Liver (tissue), 9 donors: ENCODE measurements around the gene TLCD5. TPM values are rescaled to one million over a fixed set of nuclear protein-coding genes. Genes with fewer than 3 reads are reported as not detected.

ENCODE experiments used
- DNase-seq: peaks from one replicate; pipeline ENCODE4 v3.0.0-alpha.2; 2017; ENCODE audit warnings: low spot score
- H3K27ac ChIP-seq, 2 donors: one replicate each; pipeline ENCODE4 v1.7.0; 2013; ENCODE audit warnings: inconsistent platforms in 2 of 2, low read length in 2 of 2, control low read depth in 1 of 2, low read depth in 1 of 2, mild to moderate bottlenecking in 1 of 2
- H3K27me3 ChIP-seq, 4 donors: one replicate each; pipeline versions ENCODE4 v1.6.1 to v1.7.0; 2013; ENCODE audit warnings: low read length in 3 of 4, inconsistent platforms in 1 of 4, mild to moderate bottlenecking in 1 of 4, moderate library complexity in 1 of 4; ENCODE audit not compliant: control insufficient read depth in 4 of 4, insufficient read depth in 4 of 4
- H3K36me3 ChIP-seq, 4 donors: one replicate each; pipeline versions ENCODE4 v1.6.1 to v1.7.0; 2013; ENCODE audit warnings: low read length in 3 of 4, mild to moderate bottlenecking in 3 of 4, low read depth in 1 of 4, moderate library complexity in 1 of 4; ENCODE audit not compliant: control insufficient read depth in 4 of 4, insufficient read depth in 3 of 4
- H3K4me1 ChIP-seq, 4 donors: one replicate each; pipeline versions ENCODE4 v1.6.1 to v1.7.0; 2013; ENCODE audit warnings: low read length in 3 of 4, mild to moderate bottlenecking in 3 of 4, moderate library complexity in 1 of 4; ENCODE audit not compliant: control insufficient read depth in 4 of 4, insufficient read depth in 4 of 4
- H3K4me3 ChIP-seq, 3 donors: one replicate each; pipeline versions ENCODE4 v1.6.1 to v1.7.0; 2013; ENCODE audit warnings: low read length in 3 of 3, control low read depth in 1 of 3, low read depth in 1 of 3, mild to moderate bottlenecking in 1 of 3
- H3K9ac ChIP-seq, 2 donors: one replicate each; pipeline ENCODE4 v1.7.0; 2013; ENCODE audit warnings: low read length in 2 of 2, mild to moderate bottlenecking in 2 of 2, moderate library complexity in 2 of 2, control low read depth in 1 of 2, low read depth in 1 of 2
- H3K9me3 ChIP-seq, 4 donors: one replicate each; pipeline versions ENCODE4 v1.6.1 to v1.7.0; 2013; ENCODE audit warnings: low read length in 3 of 4; ENCODE audit not compliant: control insufficient read depth in 4 of 4
- ATF3 ChIP-seq: IDR thresholded peaks from 2 replicates; pipeline ENCODE4 v1.6.1; 2016; ENCODE audit warnings: antibody characterized with exemption
- CTCF ChIP-seq: fragments of 150-350 bp; IDR thresholded peaks from 2 replicates; pipeline ENCODE4 v1.5.1; 2017; ENCODE audit warnings: improper control_type of control experiment, low read depth, low read length; ENCODE audit not compliant: missing input control
- EGR1 ChIP-seq, 2 donors: IDR thresholded peaks; 2 replicates each; pipeline ENCODE4 v1.6.1; 2016 to 2018; ENCODE audit warnings: antibody characterized with exemption in 2 of 2, low read depth in 2 of 2
- FOXA1 ChIP-seq: IDR thresholded peaks from 2 replicates; pipeline ENCODE4 v1.6.1; 2016; ENCODE audit warnings: antibody characterized with exemption
- FOXA2 ChIP-seq: IDR thresholded peaks from 2 replicates; pipeline ENCODE4 v1.6.1; 2016; ENCODE audit warnings: antibody characterized with exemption
- GABPA ChIP-seq, 2 donors: IDR thresholded peaks in 1 of 2; conservative IDR thresholded peaks in 1 of 2; 2 replicates each; pipeline ENCODE4 v1.6.1; 2016; ENCODE audit warnings: antibody characterized with exemption in 2 of 2, mild to moderate bottlenecking in 1 of 2, moderate library complexity in 1 of 2
- HNF4A ChIP-seq, 2 donors: conservative IDR thresholded peaks; 2 replicates each; pipeline ENCODE4 v1.6.1; 2016; ENCODE audit warnings: antibody characterized with exemption in 2 of 2, mild to moderate bottlenecking in 2 of 2
- HNF4G ChIP-seq: IDR thresholded peaks from 2 replicates; pipeline ENCODE4 v1.6.1; 2016; ENCODE audit warnings: antibody characterized with exemption
- JUND ChIP-seq, 2 donors: IDR thresholded peaks; 2 replicates each; pipeline ENCODE4 v1.6.1; 2016; ENCODE audit warnings: antibody characterized with exemption in 2 of 2
- MAX ChIP-seq: IDR thresholded peaks from 2 replicates; pipeline ENCODE4 v1.6.1; 2016; ENCODE audit warnings: antibody characterized with exemption
- NR2F2 ChIP-seq: IDR thresholded peaks from 2 replicates; pipeline ENCODE4 v1.6.1; 2016; ENCODE audit warnings: antibody characterized with exemption
- RAD21 ChIP-seq, 2 donors: IDR thresholded peaks; 2 replicates each; pipeline ENCODE4 v1.6.1; 2016; ENCODE audit warnings: antibody characterized with exemption in 2 of 2, mild to moderate bottlenecking in 2 of 2
- REST ChIP-seq: IDR thresholded peaks from 2 replicates; pipeline ENCODE4 v1.6.1; 2016; ENCODE audit warnings: antibody characterized with exemption, mild to moderate bottlenecking
- RXRA ChIP-seq, 2 donors: IDR thresholded peaks; 2 replicates each; pipeline ENCODE4 v1.6.1; 2017 to 2018; ENCODE audit warnings: antibody characterized with exemption in 2 of 2, mild to moderate bottlenecking in 1 of 2
- SP1 ChIP-seq: IDR thresholded peaks from 2 replicates; pipeline ENCODE4 v1.6.1; 2018; ENCODE audit warnings: antibody characterized with exemption, mild to moderate bottlenecking
- TAF1 ChIP-seq: conservative IDR thresholded peaks from 2 replicates; pipeline ENCODE4 v1.6.1; 2016; ENCODE audit warnings: antibody characterized with exemption, mild to moderate bottlenecking
- YY1 ChIP-seq: IDR thresholded peaks from 2 replicates; pipeline ENCODE4 v1.6.1; 2016; ENCODE audit warnings: antibody characterized with exemption, mild to moderate bottlenecking
- ZBTB33 ChIP-seq: IDR thresholded peaks from 2 replicates; pipeline ENCODE4 v1.6.1; 2016; ENCODE audit warnings: antibody characterized with exemption
- WGBS: extraction: QIAGEN DNeasy Blood & Tissue Kit; methylation state at CpG from one replicate; pipeline ENCODE4 v1.1.7; 2013; 5-methylcytosine and 5-hydroxymethylcytosine counted together
- polyA plus RNA-seq, 2 donors: library from polyadenylated mRNA; stranded (reverse) in 1 of 2; unstranded in 1 of 2; fragments of 200-250 nt in 1 of 2; fragments of >200 nt in 1 of 2; fragmentation: Nextera tagmentation in 1 of 2; extraction: Ambion mirVana in 1 of 2; gene quantifications; one replicate each; pipeline versions ENCODE4 v1.2.1 to v1.2.3, GENCODE V29; 2013 to 2015
- total RNA-seq, 2 donors: library from RNA; depleted of rRNA; stranded (reverse); fragments of >200 nt; gene quantifications; one replicate each; pipeline ENCODE4 v1.2.3, GENCODE V29; 2014
- donor health status: healthy.
- donor health status: healthy.
- donor health status: healthy.
- donor health status: healthy.
- donor health status: healthy.

Gene TLCD5
- total and polyA plus RNA-seq, 4 donors, result 0.31 to 1.2 (median 0.68) TPM

GRCh38 chr11:120358729-120359128, 33.6 kb downstream of the TLCD5 start:
- Histone ChIP-seq H3K36me3 (no peaks in the 10 kb centered on the region), H3K4me3 (no peak overlapping the region), H3K9me3 (no peaks in the 10 kb centered on the region), H3K4me1 (peaks cover 7 to 26% (median 12%) of the 10 kb centered on the region in 4 donors), H3K27ac (no peak overlapping the region), H3K27me3 (no peaks in the 10 kb centered on the region), H3K9ac (no peak overlapping the region)
- TF ChIP-seq TAF1, result no peak
- TF ChIP-seq YY1, result no peak
- TF ChIP-seq MAX, result no peak
- no peak for TF ChIP-seq HNF4A (conservative IDR thresholded peaks at IDR 0.05)
- TF ChIP-seq RXRA (IDR thresholded peaks at IDR 0.05), result no peak
- no peak for TF ChIP-seq CTCF
- no peak for TF ChIP-seq REST
- no peak for TF ChIP-seq ATF3
- TF ChIP-seq RAD21 (IDR thresholded peaks at IDR 0.05), result no peak
- TF ChIP-seq JUND (IDR thresholded peaks at IDR 0.05), result no peak
- no peak for TF ChIP-seq HNF4G
- no peak for TF ChIP-seq NR2F2
- TF ChIP-seq FOXA1, result no peak
- TF ChIP-seq GABPA (IDR thresholded peaks at IDR 0.05 in 1 of 2, conservative IDR thresholded peaks at IDR 0.05 in 1 of 2), result no peak
- no peak for TF ChIP-seq FOXA2
- DNase-seq, result no peak
- whole genome bisulfite sequencing, result 84% methylated on average over 3 of the region's 3 CpGs

- no peaks in the 10 kb centered on the region for H3K27me3 ChIP-seq
- H3K9me3 ChIP-seq, result no peaks in the 10 kb centered on the region
- DNase-seq, result no peak
- no peak overlapping the region for H3K27ac ChIP-seq
- H3K4me1 ChIP-seq, result peaks cover 0 to 2% (median 0%) of the 10 kb centered on the region in 4 donors
- H3K4me3 ChIP-seq, result no peak overlapping the region
- H3K36me3 ChIP-seq, result no peaks in the 10 kb centered on the region
- H3K9ac ChIP-seq, result no peak overlapping the region
- no peak for TF ChIP-seq CTCF
- TF ChIP-seq HNF4G, result no peak
- no peak for TF ChIP-seq YY1
- TF ChIP-seq ZBTB33, result no peak
- no peak for TF ChIP-seq TAF1
- no peak for TF ChIP-seq FOXA2
- TF ChIP-seq SP1, result no peak
- no peak for TF ChIP-seq EGR1 (IDR thresholded peaks at IDR 0.05; ENCODE audit: low read depth in 2 of 2)
Measured at GRCh38 chr11:120363436-120363835, 38.3 kb downstream of the TLCD5 start.
